ENCODE data around the gene COLQ.
"Not testable (repeated sequence)": the region's sequence is repeated elsewhere in the genome, so short reads cannot be mapped to it uniquely, and the experiment has no call there.

The COLQ gene
- 4.4 to 6.6 reads per million in 2 donors for total RNA-seq

DNA sequence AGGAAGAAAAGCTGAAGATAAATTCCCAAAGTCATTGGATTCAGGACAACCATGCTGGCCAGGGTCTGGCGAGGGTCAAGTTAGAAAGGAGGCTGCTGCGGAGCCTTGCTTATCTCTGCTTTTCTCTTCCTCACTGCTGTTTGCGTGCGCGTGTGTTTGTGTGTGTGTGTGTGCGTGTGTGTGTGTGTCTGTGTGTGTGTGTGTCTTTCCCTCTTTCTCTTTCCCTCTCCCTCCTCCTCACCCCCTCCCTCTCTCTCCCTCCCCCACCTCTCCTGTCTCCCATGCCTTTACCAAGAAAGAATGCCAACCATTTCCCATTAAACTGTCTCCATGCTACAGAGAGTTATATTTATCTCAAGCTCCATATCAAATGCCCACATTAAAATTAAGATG lies at the start of gene COLQ:
Gene COLQ, minus strand, starts transcription at position 134 of the 393 bp plus-strand sequence. Its CDS starts 81 bp downstream, at position 53.
- peak in 1 of 5 experiments; percentile 33 for DNase-seq

DNA sequence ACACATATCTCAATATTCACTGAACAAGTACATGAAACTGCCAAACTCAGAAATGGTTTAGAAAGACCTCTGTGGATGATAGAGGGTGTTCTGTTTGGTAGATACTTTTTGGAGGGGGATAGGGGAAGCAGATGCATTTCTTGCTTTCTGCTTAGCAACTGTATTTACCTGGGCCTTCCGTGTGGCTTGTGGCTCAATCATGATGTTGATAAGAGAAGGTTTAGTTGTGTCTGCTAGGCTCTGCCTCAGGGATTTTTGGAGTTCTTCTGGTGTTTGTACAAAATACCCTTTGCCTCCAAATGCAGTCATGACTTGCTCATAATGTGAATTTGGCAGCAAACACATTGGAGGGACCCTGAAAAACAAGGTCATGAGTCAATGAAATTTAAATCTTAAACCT lies 41.7 kb upstream of the COLQ start:
- DNase-seq = no peak

DNA sequence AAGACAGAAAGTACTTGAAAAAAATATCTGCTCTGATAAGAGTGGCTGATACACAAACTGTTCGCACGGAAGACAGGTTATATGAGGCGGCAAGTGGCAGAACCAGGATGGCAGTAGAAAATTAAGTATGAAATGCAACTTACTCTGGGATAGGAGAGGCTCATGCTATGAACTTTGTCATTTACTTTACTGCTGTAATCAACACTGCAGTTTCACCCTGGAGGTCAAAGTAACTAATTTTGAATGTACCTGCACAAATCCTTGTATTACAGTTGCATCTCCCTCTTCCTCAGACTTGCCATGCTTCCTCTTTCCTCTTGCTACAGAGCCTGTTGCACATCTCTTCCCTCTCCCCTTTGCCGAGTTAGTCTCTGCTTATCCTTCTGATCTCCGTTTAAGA lies 41.1 kb upstream of the COLQ start:
- no peak for DNase-seq

DNA sequence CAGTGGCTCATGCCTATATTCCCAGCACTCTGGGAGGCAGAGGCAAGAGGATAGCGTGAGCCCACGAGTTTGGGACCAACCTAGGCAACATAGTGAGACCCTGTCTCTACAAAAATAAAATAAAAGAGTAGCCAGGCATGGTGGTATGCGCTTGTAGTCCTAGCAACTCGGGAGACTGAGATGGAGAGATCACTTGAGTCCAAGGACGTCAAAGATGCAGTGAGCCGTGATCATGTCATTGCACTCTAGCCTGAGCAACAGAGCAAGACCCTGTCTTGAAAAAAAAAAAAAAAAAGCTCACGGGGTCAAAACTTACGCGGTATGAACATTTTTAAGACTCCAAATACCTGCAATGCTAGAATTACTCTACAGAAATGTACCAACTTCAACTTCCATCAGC lies 37.1 kb upstream of the COLQ start:
- DNase-seq = no peak

DNA sequence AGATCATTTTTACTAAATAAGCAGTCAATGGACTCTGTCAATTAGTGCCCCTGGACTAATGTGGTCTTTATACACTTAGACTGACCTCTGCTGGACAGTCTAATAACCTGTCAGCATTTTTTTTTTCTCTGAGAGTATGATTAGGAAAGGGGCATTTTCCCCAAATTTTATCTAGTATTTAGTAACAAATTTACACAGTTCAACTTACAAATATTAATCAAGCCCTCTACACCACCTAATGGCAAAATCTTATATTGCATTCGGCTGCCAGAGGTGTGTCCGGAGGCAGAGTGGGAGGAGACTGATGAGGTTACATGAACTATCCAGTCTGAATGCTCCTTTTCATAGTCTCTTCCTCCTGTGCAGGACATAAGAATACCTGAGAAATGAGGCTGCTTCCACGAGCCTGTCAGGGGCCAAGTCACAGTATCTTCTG lies 36.0 kb upstream of the COLQ start:
- peak in 4 of 5 experiments; percentile 8 to 85 (median 37) for DNase-seq

DNA sequence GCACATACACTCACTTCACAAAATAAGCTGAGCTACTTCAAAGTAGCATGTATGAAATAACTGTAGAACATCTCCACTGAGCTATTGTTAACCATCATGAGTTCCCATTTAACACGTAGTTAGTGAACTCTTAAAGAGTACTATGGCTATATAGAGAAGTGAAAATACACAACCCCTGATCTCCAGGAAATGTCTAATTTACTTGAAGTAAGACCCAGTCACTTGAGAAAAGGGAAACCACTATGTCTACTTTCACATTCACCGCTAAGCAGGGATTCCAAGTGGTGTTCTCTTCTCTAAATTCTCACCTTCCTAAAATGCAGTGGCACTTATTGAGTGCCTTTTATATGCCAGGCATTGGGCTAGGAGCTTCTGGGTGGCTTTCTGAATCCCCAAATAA lies 35.0 kb upstream of the COLQ start:
- DNase-seq = peak in 2 of 5 experiments; percentile 7 to 62

DNA sequence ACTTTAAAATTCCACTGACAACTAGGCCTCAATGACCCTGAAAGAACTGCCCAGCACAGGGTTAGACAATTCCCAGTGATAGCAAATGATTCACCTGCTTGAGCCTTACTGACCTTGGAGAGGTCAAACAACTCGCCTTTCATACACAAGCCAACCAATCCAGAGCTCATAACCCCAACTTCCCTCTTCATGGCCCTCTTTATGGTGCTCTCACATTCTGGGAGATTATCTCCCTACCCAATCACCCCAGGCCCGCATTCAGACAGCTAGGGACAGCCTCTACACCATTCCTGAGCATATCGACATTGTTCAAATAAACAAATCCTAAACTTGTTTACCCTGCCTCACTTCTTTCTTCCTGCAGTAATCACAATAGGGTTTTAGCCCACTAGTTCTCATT lies 32.2 kb upstream of the COLQ start:
- no peak for DNase-seq

DNA sequence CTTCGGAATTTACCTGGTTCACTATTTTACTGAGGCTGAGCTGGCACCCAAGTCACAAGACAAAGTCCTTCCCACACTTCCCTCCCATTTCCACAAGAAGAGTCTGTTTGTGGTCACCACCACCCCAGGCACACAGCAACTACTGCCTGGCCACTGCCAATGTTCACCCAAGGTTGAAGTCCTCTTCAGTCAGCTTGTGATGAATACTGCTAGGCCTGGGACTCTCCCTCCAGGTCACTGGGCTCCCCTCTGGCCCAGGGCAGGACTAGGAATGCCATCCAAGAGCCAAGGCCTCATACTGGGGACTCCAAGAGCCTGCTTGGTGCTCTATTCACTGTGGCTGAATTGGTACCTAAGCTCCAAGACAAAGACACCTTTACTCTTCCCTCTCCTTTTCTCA lies 30.4 kb upstream of the COLQ start:
- no peak for DNase-seq

DNA sequence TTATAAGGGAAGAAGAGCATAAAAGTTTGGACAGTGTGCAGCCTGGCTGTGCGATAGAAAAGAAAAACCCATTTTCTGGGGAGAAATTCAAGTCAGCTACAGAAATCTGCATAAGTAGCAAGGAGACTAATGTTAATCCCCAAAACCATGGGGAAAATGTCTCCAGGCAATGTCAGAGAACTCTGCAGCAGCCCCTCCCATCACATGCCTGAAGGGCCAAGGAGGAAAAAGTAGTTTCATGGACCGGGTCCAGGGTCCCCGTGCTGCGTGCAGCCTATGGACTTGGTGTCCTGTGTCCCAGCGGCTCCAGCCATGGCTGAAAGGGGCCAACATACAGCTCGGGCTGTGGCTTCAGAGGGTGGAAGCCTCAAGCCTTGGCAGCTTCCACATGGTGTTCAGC lies 28.3 kb upstream of the COLQ start:
- DNase-seq = no peak

DNA sequence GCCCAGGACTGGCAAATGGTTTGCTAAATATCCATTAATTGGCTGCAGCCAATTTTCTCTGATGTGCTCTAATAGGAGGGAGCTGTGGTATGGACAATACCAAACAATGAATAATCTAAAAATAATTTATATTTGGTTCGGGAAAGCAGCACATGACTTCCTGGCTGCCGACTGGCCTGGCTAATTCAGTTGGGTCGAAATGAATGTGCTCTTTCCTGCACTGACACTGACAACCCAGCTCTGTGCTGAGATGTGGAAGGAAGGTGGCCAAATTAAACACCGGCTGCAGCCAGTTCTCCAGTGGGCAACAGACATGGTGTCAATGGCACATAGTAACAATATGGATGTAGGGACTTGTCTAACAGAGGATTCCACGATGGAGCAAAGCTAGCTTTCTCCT lies 21.1 kb upstream of the COLQ start:
- no peak for DNase-seq

DNA sequence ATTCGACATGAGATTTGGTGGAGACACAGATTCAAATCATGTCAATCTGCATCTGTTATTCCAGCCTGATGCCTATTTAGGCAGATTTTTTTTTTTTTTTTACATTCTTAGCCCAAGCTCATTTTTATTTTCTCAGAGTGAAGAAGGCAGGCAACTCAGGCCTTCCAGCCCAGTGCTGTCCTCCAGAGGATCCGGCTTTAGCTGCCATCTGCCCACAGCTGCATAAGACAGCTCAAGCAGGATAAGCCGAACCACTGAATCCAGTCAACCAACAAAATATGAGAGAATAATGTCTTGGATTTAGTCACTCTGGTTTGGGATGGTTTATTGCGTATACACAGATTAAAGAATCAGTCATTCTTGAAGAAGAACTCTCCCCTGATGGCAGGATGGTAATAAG lies 19.9 kb upstream of the COLQ start:
- no peak for DNase-seq

DNA sequence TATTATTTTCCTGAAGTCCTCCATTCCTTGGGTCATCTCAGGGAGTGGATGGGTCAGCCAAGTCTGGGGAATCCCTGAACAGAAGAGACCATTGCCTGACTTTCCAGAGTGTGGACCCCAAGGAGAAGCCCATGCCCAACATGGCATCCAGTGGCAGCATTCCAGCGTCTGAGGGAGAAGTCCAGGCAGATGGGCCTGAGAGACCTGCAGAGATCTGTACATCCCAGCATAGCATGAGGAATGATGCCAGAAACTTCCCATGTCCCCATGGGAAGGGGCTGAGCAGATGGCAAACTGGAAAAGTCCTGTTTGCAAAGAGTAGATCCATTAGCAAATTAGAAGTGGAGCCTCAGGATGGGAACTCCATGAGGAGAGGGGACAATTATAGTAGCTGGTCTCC lies 17.6 kb upstream of the COLQ start:
- DNase-seq = no peak

DNA sequence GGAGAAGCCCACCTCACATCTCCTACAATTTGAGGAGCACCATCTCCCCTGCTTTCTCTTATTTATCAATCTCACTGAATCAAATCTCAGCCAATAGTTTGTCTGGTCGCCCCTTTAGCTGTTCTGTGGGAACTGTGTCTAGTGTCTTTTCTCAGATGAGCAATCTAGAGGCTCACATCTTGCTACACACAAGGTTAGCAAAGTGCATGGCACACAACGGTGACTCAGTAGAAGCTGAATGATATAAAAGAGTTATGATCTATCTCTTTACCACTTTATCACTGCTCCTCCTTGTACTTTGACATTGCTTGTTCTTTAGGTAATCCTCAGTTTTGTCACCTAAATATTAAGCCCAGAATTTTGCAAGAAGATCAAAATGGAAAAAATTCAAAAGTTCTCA lies 16.8 kb upstream of the COLQ start:
- DNase-seq = peak in 1 of 5 experiments; percentile 19

DNA sequence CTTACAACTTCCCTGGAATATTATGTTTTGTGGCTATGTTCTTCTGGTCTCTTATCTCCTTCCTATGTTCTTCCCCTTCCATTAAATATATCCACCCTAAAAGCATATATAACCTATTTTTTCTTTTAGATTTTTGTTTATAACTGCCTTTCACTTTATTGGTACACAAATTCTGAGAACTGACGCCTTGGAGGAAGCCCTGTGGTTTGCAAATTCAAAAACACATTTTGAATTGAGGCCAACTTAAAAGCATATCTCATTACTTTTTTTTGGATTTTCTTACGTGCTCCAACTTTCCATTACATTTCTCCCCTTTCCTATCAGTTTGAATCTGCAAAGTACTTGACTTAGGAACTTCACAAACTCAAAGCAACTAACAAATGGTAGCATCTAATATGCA lies 15.3 kb upstream of the COLQ start:
- DNase-seq = peak in 1 of 5 experiments; percentile 71

DNA sequence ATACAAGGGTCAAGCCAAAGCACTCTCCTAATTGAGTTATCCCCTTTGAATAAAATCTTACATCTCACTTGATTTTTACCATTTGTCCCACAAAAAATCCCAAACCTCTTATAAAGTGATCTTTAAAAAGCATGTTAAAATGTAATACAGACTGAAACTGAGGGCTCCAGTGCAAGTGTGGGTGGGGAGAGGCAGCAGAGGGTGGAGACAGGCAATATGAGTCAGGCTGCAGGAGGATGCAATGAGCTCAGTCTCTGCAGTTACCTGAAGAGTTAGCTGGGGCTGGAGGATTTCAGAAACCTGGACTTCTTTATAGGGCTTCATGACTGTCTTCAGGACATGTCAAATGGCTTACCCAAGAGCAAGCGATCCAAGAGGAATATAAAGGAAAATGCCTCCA lies 14.2 kb upstream of the COLQ start:
- DNase-seq = peak in 2 of 5 experiments; percentile 23 to 85

DNA sequence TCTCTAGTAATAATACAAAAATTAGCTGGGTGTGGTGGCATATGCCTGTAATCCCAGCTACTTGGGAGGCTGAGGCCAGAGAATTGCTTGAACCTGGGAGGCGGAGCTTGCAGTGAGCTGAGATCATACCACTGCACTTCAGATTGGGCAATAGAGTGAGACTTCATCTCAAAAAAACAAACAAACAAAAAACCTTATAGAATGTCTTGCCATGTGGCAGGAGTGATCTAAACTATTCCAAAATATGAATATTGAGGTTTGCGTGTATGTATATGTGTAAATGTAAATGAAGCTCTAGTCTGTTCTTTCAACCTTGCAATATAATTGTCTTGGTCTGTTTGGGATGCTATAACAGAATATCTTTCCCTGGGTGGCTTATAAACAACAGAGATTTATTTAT lies 11.1 kb upstream of the COLQ start:
- not testable (repeated sequence) for DNase-seq

DNA sequence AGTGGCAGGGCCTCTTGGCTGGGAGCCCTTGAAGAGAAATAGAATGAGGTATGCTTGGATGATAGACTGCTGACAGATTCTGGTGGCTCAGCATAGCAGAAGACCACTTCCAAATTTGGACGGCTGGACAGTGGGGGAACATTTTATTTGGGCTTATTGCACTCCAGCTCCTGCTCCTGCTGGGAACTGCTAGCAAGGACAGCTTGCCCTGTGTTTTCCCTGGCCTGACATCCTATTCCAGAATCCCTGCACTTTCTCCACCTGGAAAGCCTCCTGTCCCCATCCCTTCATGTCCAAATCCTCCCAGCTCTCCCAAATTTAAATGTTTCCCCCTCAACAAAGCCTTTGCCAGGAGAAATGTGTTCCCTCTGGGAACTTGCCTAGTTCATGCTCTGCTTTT lies 9.8 kb upstream of the COLQ start:
- no peak for DNase-seq

DNA sequence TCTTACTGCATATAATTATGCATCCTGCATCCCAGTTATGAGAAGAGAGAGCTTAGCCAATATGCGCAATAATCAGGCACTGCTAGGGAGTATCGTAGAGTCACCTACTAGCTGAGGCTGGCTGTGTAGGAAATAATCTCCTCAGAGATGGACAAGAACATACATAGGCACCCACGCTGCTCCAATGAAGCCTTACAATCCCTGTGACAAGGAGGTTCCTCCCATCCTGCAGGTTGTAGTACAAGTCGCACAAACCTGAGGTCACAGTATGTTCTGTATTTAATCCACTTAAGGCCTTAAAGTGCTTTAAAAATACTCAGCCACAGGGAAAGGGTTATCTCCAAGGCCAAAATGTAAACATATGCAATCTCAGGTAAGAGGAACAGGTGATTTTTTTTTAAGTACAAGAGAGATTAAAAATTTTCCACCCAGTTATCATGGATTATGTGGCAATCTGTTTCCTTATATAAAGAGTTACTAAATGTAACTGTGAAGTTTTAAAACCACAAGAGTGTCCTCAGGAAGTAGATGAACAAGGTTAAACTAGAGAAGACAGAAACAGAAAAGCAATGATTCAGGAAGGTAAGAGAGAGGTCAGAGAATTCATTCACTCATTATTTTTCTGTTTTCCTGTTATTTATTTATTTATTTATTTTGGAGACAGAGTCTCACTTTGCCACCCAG lies 7.5 kb upstream of the COLQ start:
- DNase-seq = peak in 1 of 5 experiments; percentile 30

DNA sequence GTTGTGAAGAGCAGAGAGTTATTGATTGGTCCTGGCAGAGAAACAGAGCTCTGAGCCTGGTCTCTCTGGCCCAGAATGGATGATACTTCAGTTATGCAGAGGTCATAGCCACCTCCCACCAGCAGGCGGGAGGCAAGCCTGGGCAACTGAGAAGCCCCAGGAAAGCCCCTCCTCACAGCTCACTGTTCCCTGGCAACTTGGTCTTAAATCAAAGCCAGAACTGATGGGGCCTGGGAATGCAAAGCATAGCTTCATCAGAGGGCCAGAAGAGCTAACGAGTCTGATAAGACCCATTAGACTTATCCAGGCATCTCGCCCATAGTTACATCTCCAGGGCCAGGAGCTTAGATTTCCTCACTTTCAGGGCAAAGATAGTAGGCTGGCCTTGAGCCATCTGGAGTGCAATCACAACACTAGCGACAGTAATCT lies 5.5 kb upstream of the COLQ start:
- DNase-seq = no peak

DNA sequence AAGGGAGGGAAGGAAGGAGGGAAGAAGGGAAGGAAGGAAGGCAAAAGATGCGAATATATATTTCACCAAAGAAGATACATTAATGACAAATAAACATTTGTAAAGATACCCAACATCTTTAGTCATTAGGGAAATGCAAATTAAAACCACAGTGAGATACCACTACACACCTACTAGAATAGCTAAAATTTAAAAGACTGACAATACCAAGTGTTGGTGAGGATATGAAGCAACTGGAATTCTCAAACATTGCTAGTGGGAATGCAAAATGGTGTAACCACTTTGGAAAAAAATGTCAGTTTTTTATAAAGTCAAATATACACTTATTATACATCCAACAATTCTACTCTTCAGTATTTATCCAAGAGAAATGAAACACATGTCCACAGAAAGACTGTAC lies 4.3 kb upstream of the COLQ start:
- DNase-seq = no peak

DNA sequence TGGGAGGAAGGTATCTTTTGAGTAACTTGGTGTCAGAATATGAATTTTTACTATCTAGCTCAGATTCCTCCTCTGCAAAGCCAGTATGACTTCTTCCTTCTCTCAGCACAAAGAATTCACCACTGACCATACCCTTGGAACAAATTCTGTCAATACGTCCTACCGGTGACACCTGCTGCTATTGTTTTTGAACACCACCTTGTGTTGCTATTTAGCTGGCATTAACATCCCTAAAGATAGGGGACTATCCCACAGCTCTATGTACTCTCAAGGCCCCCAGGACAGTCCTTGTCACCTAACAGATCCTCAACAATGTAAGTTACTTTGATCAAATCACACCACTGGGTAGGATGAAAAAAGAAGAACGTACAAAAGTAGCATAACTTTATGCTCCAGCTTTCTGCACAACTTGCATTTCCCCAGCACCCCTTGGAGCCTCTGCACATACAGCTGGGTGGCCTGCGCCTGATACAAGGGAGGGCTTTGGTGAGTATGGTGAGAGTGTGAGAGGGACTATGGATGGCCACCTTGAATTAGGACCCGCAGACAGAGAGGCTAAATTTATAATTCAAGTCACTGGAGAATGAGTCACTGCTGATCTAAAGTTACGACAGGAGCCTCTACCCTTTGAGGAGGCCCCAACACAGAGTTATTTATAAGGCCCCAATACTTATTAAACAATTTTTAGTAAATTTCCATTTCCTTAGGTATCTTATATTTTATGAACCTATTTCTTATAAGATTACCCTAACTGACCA lies 2.3 kb upstream of the COLQ start:
- no peak for DNase-seq

DNA sequence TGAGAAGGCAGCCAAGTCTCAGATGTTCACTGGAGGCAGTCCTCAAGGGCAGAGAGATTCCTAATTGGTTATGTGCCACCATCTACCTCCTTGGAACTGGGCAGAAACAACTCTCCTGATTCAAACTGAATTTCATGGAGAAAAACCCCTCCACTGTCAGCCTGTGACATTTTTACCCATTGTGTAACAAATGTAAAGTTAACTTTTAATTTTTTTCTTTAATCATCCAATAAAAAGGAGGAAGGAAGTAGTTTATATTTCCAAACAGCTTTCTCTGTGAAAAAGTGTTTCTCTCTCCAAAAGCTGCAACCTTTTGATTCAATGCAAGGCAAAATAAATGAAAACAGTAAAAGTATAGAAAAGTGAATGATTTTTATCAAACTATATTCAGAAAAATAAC lies 510 bp upstream of the COLQ start:
- no peak for DNase-seq

DNA sequence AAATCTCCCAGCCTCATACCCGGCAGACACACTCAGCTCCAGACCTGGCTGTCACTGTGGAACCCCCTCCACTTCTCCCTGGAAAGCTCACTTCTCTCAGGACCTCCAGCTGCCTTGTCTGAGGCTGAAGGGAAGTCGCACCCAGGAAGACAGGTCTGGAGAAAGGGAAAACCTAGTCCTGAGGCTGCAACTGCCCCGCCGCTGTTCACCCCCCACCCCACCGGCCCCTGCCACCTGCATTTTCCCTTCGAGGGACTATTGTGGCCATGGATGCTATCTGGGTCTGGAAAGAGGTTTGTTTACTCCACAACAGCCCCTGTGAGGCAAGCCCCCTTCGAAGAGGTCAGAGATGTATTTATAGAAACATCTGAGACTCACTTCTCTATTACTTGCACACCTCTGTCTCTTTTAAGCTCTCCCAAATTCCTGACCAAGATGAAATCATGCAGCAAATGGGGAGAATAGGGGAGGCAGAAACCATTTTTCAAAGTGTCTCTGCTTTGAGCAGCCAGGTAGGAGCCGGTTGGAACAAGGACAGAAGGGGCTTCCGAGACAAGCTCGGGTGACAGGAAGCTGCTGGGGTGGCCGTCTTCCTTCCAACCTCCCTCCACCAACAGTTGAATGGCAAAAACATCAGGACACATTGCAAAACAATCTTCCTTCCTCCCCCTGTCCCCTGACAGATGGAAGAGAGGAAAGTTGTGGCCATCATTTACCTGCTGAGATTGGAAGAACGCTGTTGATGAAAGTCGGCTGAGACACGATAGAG lies 518 bp downstream of the COLQ start:
- no peak for DNase-seq

DNA sequence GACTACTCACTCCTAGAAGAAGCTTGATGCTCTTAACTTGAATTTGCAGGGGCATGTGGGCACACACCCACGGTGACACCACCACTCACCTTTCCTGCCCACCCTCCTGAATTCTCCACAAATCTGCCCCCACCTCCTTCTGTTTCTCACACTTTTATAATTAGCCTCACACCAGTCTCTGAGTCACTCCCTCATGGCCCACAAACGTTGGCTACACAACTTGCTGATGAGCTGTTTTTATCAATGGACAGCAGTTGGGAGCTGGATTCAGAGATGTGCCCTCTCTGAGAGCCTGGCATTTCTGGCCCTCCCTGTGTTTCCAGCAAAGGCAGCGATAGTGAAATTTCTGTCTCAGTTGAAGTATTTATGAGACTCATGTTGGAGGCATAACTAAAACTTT lies 1.3 kb downstream of the COLQ start:
- peak in 1 of 5 experiments; percentile 29 for DNase-seq

Data from T-helper 2 cell (primary cell).